Measurements from ENCODE around the gene MFAP4. TPM values are rescaled to one million over a fixed set of nuclear protein-coding genes. Genes with fewer than 3 reads are reported as not detected.
"Not testable (repeated sequence)": the region's sequence is repeated elsewhere in the genome, so short reads cannot be mapped to it uniquely, and the experiment has no call there.

Gene MFAP4
- total RNA-seq, 1 experiment from 2014 or later = 1.5 TPM

DNA sequence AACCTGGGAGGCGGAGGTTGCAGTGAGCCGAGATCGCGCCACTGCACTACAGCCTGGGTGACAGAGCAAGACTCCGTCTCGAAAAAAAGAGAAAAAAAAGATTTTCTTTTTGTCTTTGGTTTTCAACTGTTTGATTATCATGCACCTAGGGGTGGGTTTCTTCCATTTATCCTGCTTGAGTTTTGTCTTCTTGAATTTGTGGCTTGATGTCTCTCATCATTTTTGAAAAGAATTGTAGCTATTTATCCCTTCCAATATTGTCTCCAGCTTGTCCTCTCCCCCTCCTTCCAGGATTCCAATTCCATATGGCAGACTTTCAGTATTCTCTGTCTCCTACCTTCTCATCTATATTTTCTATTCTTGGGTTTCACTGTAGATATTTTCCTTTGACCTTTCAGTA, 32.2 kb downstream of the MFAP4 start:
- H4K91ac ChIP-seq (ENCODE audit: insufficient read length, low read depth, low read length) = no peak overlapping the region
- Mint-ChIP-seq H3K27me3 (ENCODE audit: low read depth) (no peaks in the 10 kb centered on the region), H3K9me3 (no peaks in the 10 kb centered on the region), H3K4me3 (no peak overlapping the region), H3K36me3 (ENCODE audit: insufficient read depth in 1 of 3, low read depth in 3 of 3) (peaks cover 6 to 40% (median 39%) of the 10 kb centered on the region in 3 experiments; a peak in 6 of 7 replicates), H3K27ac (no peak overlapping the region), H3K4me1 (no peaks in the 10 kb centered on the region)
- no peak overlapping the region for H3K56ac ChIP-seq (ENCODE audit: insufficient read length, low read depth, low read length)
- no peak overlapping the region for H3K4ac ChIP-seq (ENCODE audit: low read depth, low read length)
- H4K20me1 ChIP-seq (ENCODE audit: control insufficient read depth, insufficient read depth, insufficient read length) = no peaks in the 10 kb centered on the region
- H2BK12ac ChIP-seq (ENCODE audit: insufficient read length, low read depth, low read length) = no peak overlapping the region
- H4K5ac ChIP-seq (ENCODE audit: insufficient read length, low read depth, low read length) = no peak overlapping the region
- H2BK15ac ChIP-seq (ENCODE audit: low read depth, low read length) = no peak overlapping the region
- H3K18ac ChIP-seq (ENCODE audit: insufficient read length, low read depth, low read length) = no peak overlapping the region
- no peak overlapping the region for H3K27ac ChIP-seq (ENCODE audit: insufficient read length, low read depth, low read length)
- no peak overlapping the region for H2AFZ ChIP-seq (ENCODE audit: low read length)
- H3K9me3 ChIP-seq (ENCODE audit: control insufficient read depth, low read depth, low read length) = no peaks in the 10 kb centered on the region
- no peak overlapping the region for H3K14ac ChIP-seq (ENCODE audit: insufficient read depth, low read length)
- no peak overlapping the region for H2AK5ac ChIP-seq (ENCODE audit: insufficient read length, low read length)
- no peak overlapping the region for H2BK120ac ChIP-seq (ENCODE audit: low read depth, low read length, poor library complexity, severe bottlenecking)
- no peak overlapping the region for H3K23ac ChIP-seq (ENCODE audit: insufficient read length, low read depth, low read length)
- H2BK5ac ChIP-seq (ENCODE audit: insufficient read length, low read length) = no peak overlapping the region
- 0 out of 2 replicates have a peak, but pooled peaks cover 2% of the 10 kb centered on the region for H3K79me2 ChIP-seq (ENCODE audit: insufficient read depth, low read length)
- H3K9ac ChIP-seq (ENCODE audit: extremely low read depth, insufficient read length, low read length) = no peak overlapping the region
- no peaks in the 10 kb centered on the region for H3K23me2 ChIP-seq (ENCODE audit: insufficient read length, low read depth, low read length, poor library complexity, severe bottlenecking)
- no peak overlapping the region for H4K8ac ChIP-seq (replicated peaks; ENCODE audit: insufficient read length, low read depth, low read length)
- H3K4me2 ChIP-seq (ENCODE audit: insufficient read depth, insufficient read length, low read length) = no peak overlapping the region
- H3K79me1 ChIP-seq (ENCODE audit: insufficient read depth, low read depth, low read length, poor library complexity, severe bottlenecking) = no peaks in the 10 kb centered on the region
- WGBS (ENCODE audit: extremely low coverage, insufficient read length, low lambda C conversion rate) = no CpG with 5 or more reads among the region's 6 CpGs
- no peaks in the 10 kb centered on the region for H3K4me1 ChIP-seq (ENCODE audit: insufficient read depth, low read length)
- H3K27me3 ChIP-seq (ENCODE audit: insufficient read depth, low read length) = no peaks in the 10 kb centered on the region
- TF ChIP-seq, protein P1, sequence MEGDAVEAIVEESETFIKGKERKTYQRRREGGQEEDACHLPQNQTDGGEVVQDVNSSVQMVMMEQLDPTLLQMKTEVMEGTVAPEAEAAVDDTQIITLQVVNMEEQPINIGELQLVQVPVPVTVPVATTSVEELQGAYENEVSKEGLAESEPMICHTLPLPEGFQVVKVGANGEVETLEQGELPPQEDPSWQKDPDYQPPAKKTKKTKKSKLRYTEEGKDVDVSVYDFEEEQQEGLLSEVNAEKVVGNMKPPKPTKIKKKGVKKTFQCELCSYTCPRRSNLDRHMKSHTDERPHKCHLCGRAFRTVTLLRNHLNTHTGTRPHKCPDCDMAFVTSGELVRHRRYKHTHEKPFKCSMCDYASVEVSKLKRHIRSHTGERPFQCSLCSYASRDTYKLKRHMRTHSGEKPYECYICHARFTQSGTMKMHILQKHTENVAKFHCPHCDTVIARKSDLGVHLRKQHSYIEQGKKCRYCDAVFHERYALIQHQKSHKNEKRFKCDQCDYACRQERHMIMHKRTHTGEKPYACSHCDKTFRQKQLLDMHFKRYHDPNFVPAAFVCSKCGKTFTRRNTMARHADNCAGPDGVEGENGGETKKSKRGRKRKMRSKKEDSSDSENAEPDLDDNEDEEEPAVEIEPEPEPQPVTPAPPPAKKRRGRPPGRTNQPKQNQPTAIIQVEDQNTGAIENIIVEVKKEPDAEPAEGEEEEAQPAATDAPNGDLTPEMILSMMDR (conservative IDR thresholded peaks at IDR 0.05) = no peak
- H2BK20ac ChIP-seq (ENCODE audit: low read depth, low read length, poor library complexity, severe bottlenecking) = no peak overlapping the region
- H3T11ph ChIP-seq (ENCODE audit: low read length) = no peak overlapping the region
- DNase-seq = no peak

GRCh38 chr17:19353401-19353800, 33.6 kb downstream of the MFAP4 start:
- not testable (repeated sequence) for H3K4me3 Mint-ChIP-seq; H3K4me2 ChIP-seq (ENCODE audit: insufficient read depth, insufficient read length, low read length); H2AFZ ChIP-seq (ENCODE audit: low read length)

More at GRCh38 chr17:19353401-19353800, 33.6 kb downstream of the MFAP4 start:
- not testable (repeated sequence) for H3K23ac ChIP-seq (ENCODE audit: insufficient read length, low read depth, low read length); DNase-seq; H2AK5ac ChIP-seq (ENCODE audit: insufficient read length, low read length); H4K91ac ChIP-seq (ENCODE audit: insufficient read length, low read depth, low read length); H3K4ac ChIP-seq (ENCODE audit: low read depth, low read length); H3K27ac ChIP-seq (ENCODE audit: insufficient read length, low read depth, low read length); H3K9me3 ChIP-seq (ENCODE audit: control insufficient read depth, low read depth, low read length); H3K23me2 ChIP-seq (ENCODE audit: insufficient read length, low read depth, low read length, poor library complexity, severe bottlenecking); H2BK12ac ChIP-seq (ENCODE audit: insufficient read length, low read depth, low read length); H2BK5ac ChIP-seq (ENCODE audit: insufficient read length, low read length); H4K20me1 ChIP-seq (ENCODE audit: control insufficient read depth, insufficient read depth, insufficient read length); H4K5ac ChIP-seq (ENCODE audit: insufficient read length, low read depth, low read length); H3T11ph ChIP-seq (ENCODE audit: low read length); H3K4me1 Mint-ChIP-seq; H2BK15ac ChIP-seq (ENCODE audit: low read depth, low read length); H2BK120ac ChIP-seq (ENCODE audit: low read depth, low read length, poor library complexity, severe bottlenecking); H3K9me3 Mint-ChIP-seq; H3K18ac ChIP-seq (ENCODE audit: insufficient read length, low read depth, low read length); H2BK20ac ChIP-seq (ENCODE audit: low read depth, low read length, poor library complexity, severe bottlenecking); H3K79me2 ChIP-seq (ENCODE audit: insufficient read depth, low read length); H3K9ac ChIP-seq (ENCODE audit: extremely low read depth, insufficient read length, low read length); H3K27ac Mint-ChIP-seq; H3K4me1 ChIP-seq (ENCODE audit: insufficient read depth, low read length); H3K56ac ChIP-seq (ENCODE audit: insufficient read length, low read depth, low read length); H3K27me3 ChIP-seq (ENCODE audit: insufficient read depth, low read length); H3K14ac ChIP-seq (ENCODE audit: insufficient read depth, low read length); H3K27me3 Mint-ChIP-seq (ENCODE audit: low read depth); H3K79me1 ChIP-seq (ENCODE audit: insufficient read depth, low read depth, low read length, poor library complexity, severe bottlenecking); H4K8ac ChIP-seq (replicated peaks; ENCODE audit: insufficient read length, low read depth, low read length)
- H3K36me3 Mint-ChIP-seq (ENCODE audit: insufficient read depth in 1 of 3, low read depth in 3 of 3) = peaks cover 2 to 34% (median 27%) of the 10 kb centered on the region in 3 experiments; a peak in 6 of 7 replicates
- WGBS (ENCODE audit: extremely low coverage, insufficient read length, low lambda C conversion rate) = no CpG with 5 or more reads among the region's 11 CpGs

Data from H9 (cell line).